Activated CD4-positive, CD25-positive, alpha-beta regulatory T cell treated with anti-CD3 and anti-CD28 coated beads, Interleukin-2, amount 50 U/mL, for 24 hours (primary cell): ENCODE measurements around the gene CCL23.
"Not testable (repeated sequence)": the region's sequence is repeated elsewhere in the genome, so short reads cannot be mapped to it uniquely, and the experiment has no call there.

Experiments
- ATAC-seq, 2 donors: fragments of 150-1000 bp; cut with Tn5 transposase; one replicate each; pipeline ENCODE4 v1.10.0; 2021; ENCODE audit warnings: mild to moderate bottlenecking in 1 of 2, moderate library complexity in 1 of 2

Gene CCL23

GRCh38 chr17:36002631-36003030 lies 15.1 kb downstream of the CCL23 start:
- no peak for ATAC-seq

DNA sequence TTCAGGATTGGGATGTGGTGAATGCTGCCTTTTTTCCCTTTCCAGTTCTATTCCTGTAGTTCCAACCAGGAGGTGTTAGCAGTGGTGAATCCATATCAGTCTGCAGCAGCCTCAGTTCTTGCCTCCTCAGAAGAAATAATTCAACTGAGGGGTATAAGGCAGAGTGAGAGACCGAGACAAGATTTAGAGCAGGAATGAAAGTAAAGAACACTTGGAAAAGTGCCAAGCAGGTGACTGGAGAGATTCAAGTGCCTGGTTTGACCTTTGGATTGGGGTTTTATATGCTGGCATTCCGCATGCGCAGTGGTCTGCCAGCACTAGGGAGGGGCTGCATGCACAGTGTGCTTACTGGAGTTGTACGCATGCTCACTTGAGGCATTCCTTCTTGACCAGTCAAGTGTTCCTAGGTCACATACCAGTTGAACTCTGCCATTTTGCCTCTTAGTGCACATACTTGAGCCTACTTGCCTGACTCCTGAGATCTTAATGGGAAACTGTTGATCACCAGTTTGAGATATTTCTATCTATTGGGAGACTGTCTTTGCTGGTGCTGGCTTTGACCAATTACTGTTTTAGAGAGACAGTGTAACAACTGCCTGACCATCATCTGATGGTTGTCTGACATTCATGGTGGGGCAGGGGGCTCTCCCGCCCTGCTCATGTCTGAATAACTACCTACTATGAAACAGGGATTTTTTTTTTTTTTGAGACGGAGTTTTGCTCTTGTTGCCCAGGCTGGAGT lies 15.7 kb downstream of the CCL23 start:
- no peak for ATAC-seq

GRCh38 chr17:36001110-36001771 lies 16.5 kb downstream of the CCL23 start, which contains the start of gene CCL15:
CCL15 (minus strand) TSS chr17:36001553; CDS start chr17:36001492, 61 bp downstream.
- no peak for ATAC-seq

DNA sequence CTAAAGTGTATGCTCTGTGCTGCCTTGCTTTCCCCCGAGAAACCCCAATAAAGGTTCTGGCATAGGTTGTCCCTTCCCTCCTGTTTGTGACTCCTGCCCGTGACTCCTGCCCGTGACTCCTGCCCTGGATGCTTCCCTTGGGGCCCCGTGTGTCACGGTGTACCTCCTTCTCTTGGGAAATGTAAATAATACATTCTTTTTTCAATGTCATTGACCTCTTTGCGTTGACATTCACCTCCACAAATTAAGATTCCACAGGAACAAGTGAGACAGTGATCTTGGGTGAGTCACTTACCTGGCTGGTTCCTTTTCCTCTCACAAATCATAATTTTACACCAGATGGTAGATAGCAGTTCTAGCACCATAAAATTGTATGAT lies 17.1 kb downstream of the CCL23 start:
- ATAC-seq: no peak

- no peak for ATAC-seq
Observed at GRCh38 chr17:35998756-35999155, 19.0 kb downstream of the CCL23 start.

GRCh38 chr17:35998018-35998545 lies 19.7 kb downstream of the CCL23 start:
- ATAC-seq: no peak

DNA sequence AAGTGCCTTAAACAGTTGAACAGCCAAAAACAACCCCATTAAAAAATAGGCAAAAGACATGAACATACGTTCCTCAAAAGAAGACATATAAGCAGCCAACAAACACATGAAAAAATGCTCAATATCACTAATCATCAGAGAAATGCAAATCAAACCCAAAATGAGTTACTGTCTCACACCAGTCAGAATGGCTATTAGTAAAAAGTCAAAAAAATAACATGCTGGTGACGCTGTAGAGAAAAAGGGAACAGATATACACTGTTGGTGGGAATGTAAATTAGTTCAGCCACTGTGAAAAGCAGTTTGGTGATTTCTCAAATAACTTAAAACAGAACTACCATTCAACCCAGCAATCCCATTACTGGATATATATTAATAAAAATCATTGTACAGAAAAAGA lies 22.4 kb downstream of the CCL23 start:
- ATAC-seq: not testable (repeated sequence)

- no peak for ATAC-seq
Observed at GRCh38 chr17:35991075-35991474, 26.7 kb downstream of the CCL23 start.

- no peak for ATAC-seq
Observed at GRCh38 chr17:35988164-35988563, 29.6 kb downstream of the CCL23 start.

- ATAC-seq: no peak
Observed at GRCh38 chr17:35986643-35987042, 31.1 kb downstream of the CCL23 start, which contains the start of gene CCL14. CCL14 (minus strand) TSS chr17:35986729; CDS start chr17:35986649, 80 bp downstream.

DNA sequence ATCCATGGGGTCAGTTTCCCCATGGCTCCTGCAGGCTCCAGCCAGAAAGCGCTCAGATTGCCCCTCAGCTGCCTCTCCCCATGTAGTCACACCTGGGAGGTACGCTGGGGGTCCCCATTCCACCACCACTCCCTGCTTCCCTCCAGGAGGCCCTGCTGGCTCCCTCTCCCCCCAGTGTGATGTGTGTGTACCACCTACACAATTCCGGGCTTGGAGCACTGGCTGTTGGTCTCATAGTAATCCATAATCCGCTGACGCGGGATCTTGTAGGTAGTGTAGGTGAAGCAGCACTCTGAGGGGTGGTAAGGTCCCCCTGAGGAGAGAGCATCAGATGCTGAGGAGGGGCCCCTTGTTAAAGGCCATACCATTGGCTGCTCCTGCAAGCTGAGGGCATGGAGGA lies 33.6 kb downstream of the CCL23 start:
- no peak for ATAC-seq

GRCh38 chr17:35982409-35983191 lies 35.2 kb downstream of the CCL23 start:
- ATAC-seq: no peak

GRCh38 chr17:35981908-35982330 lies 35.9 kb downstream of the CCL23 start:
- no peak for ATAC-seq

DNA sequence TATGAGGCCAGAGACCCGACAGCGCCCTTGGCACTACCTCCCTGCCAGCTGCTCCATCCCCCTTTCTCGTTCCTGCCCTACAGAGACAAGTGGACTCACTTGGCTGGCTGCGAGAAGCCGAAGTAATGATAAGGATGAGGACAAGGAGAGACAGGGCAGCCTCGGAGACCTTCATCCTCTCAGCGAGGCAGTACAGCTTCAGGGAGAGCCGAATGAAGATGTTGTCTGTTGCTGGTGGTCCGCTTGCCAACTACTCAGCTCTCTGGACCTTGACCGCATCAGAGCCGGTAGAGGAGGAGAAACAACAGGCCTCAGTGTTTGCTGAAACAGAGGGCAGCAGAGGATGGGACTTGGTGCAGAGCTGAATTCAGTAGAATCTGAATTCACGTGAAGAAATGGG lies 36.5 kb downstream of the CCL23 start, which contains the start of gene CCL16:
TSS of gene CCL16 (minus strand) at position 252 of the 400 bp plus-strand sequence. CDS start at position 175, 77 bp downstream.
- no peak for ATAC-seq

GRCh38 chr17:35978346-35978745 lies 39.4 kb downstream of the CCL23 start:
- ATAC-seq: no peak

GRCh38 chr17:35977509-35977908 lies 40.3 kb downstream of the CCL23 start:
- ATAC-seq: no peak

- ATAC-seq: no peak
Observed at GRCh38 chr17:35973333-35974260, 44.2 kb downstream of the CCL23 start.

DNA sequence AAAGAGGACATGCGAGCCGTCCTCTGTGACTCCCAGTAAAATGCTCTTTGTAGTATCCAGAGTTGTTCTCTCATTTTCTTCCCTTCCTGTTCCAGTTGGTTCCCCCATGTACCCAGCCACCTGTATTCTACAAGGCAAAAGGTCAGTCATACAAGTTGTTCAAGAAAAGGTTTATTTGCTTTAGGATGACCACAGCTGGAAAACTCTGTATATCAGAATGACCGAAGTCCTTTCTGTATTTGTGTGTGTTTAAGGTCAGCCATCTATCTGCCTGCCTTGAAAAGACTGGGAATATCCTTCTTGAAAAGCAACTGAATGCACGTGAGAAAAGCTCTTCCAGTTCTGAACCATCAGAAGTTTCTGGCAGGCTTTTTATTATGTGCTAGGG lies 44.8 kb downstream of the CCL23 start:
- ATAC-seq: no peak

- ATAC-seq: no peak
Observed at GRCh38 chr17:35972535-35972934, 45.2 kb downstream of the CCL23 start.

DNA sequence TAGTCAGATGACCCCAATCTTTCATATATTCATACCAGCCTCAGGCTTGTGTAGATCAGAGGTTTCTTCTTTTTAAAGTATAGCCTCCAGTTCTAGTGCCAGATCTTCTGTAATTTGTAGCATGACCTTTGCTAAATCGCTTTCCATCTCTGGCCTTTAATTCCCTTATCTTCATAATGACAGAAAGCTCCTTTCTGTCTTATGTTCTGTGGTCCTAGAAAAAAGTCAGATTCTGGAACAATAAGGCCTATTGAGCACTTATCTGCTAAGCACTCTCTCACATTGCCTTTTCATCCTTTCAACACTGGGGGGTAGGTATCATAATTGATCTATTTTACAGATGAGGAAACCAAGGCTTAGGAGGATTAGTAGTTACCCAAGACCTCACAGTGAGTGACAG lies 45.7 kb downstream of the CCL23 start:
- ATAC-seq: no peak

DNA sequence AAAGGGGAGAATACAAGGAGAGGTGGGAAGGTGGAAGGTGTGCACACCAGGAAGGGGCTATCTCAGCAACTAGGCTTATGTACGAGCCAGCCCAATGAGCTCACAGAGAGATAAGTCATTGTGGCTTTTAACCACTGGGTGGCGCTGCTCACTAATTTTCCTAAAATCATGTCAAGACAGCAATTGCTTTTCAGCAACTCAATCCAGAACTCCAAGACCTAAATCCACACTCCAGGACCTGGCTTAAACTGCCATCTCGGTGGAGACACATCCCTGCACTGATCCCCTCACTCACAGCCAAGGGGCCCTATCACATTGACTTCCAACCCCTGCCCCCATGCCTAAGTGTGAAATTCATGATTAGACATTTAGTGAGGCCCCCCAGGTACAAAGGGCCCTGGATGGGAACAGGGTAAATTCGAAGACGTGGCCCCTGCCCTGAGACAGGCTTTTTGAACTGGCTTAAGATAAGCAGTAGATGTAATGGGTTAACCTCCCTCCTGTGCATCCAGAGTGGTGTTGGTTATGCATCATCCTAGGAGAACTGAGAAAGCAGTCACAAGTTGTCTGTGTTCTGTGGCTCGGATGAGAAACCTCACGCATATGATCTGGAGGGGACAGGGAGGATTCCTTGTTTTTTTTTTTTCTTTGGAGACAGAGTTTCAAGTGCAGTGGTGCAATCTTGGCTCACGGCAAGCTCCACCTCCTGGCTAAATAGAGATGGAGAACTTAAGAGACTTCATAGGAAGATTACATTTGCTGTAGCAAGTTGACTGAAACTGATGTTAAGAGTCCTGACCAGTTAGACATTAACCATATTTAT lies 48.0 kb downstream of the CCL23 start:
- ATAC-seq: no peak
